Measurements from ENCODE around the gene MUC5B.
A peak's percentile ranks its signal among the peaks of the same experiment; 100 is the strongest.

The MUC5B gene

DNA sequence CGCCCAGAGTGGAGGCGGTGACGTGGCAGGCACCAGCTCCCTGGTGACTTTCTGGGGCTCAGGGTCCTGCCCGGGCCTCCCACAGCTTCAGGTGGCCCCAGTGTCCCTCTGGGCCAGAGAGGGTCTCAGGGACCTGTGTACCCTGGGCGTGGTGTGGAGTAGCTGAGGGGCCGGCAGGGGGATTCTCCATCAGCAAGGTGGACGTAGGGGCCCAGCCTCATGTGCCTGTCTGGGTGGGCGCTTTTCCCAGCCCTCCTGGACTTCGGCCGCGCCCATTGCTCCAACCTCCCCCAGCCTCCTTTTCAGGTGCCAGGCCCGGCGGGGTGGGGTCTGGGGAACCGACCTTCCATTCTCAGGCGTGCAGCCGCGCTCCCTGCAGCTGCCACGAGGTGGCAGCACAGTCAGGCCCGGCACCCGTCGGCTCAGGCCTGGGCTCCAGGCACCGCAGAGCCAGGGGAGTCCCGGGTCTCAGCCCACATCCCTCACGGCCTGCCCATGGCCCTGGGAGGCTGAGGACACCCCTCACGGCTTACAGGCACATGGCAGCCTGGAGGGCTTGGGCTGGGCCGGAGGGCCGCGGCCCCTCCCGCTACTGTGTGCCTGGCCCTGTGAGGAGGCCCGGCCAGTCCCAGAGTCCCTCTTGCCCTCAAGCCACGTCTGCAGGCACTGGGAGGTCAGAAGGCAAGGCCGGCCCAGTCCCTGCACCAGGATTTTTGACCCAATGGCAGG is 19.9 kb upstream of the MUC5B start:
- no peak overlapping the region for H3K27ac ChIP-seq
- TF ChIP-seq, protein P1, sequence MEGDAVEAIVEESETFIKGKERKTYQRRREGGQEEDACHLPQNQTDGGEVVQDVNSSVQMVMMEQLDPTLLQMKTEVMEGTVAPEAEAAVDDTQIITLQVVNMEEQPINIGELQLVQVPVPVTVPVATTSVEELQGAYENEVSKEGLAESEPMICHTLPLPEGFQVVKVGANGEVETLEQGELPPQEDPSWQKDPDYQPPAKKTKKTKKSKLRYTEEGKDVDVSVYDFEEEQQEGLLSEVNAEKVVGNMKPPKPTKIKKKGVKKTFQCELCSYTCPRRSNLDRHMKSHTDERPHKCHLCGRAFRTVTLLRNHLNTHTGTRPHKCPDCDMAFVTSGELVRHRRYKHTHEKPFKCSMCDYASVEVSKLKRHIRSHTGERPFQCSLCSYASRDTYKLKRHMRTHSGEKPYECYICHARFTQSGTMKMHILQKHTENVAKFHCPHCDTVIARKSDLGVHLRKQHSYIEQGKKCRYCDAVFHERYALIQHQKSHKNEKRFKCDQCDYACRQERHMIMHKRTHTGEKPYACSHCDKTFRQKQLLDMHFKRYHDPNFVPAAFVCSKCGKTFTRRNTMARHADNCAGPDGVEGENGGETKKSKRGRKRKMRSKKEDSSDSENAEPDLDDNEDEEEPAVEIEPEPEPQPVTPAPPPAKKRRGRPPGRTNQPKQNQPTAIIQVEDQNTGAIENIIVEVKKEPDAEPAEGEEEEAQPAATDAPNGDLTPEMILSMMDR (IDR thresholded peaks at IDR 0.05), result peak; percentile 96
- H3K4me3 ChIP-seq, result no peak overlapping the region
- peak; percentile 70 for DNase-seq (ENCODE audit: low spot score)

DNA sequence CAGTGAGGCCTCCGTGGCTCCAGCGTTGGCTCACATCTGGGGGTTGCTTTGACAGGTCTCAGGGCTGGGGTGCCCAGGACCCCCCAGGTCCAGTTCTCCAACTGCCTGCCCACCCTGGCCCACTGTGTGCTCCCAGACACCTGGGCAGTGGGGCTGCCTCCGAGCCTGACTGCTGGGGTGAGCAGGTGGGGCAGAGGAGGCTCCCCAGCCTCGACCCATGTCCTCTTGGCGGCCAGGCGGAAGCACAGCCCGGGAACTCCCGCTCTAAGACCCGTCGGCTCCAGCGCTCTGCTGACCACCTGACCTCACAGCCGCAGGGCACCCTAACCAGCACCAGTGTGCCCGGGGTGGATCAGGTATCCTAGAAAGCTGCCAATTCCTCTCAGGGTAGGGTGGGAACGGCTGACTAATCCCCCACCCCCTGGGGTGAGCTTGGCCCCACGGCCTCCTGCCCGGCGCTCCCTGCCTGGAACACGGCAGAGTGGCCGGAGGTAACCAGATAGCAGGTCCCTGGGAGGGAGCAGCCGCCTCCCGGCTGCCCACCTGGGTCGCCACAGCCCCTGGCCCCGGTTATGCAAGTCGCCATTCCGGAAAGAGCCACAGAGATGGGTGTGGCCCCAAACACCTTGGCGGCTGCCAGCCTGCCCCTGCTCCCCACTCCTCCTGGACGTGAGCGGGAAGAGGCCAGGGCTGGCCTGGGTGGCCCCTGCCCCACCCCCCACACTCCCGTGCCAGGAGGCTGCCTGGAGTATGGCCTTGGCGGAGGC is 19.2 kb upstream of the MUC5B start:
- DNase-seq (ENCODE audit: low spot score), result peak; percentile 74
- TF ChIP-seq, protein P1 (IDR thresholded peaks at IDR 0.05), result no peak
- H3K27ac ChIP-seq, result no peak overlapping the region

DNA sequence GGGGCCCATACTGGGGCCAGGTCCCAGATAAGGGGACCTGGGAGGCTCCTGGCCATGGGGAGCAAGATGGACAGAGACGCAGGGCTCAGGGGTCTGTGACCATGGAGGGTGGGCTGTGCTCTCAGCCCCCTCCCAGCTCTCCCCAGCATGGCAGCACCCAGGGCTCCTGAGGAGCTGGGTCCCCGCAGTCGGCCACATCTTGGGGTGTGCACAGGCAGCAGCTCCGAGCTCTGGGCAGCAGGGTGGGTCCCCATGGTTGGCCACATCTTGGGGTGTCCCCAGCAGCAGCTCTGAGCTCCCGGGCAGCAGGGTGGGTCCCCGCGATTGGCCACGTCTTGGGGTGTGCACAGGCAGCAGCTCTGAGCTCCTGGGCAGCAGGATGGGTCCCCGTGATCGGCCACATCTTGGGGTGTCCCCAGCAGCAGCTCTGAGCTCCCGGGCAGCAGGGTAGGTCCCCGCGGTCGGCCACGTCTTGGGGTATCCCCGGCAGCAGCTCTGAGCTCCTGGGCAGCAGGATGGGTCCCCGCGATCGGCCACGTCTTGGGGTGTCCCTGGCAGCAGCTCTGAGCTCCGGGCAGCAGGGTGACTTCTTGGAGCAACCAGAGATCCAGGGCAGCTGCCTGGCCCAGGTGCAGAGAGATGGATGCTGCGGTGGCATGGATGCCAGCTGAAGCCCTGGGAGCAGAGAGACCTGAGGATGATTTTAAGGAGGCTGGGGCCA is 18.3 kb upstream of the MUC5B start:
- TF ChIP-seq, protein P1 (IDR thresholded peaks at IDR 0.05), result no peak
- peak; percentile 58 for DNase-seq (ENCODE audit: low spot score)
- no peak overlapping the region for H3K4me3 ChIP-seq

More for the DNA sequence above, 19.2 kb upstream of the MUC5B start:
- no peak overlapping the region for H3K4me3 ChIP-seq

DNA sequence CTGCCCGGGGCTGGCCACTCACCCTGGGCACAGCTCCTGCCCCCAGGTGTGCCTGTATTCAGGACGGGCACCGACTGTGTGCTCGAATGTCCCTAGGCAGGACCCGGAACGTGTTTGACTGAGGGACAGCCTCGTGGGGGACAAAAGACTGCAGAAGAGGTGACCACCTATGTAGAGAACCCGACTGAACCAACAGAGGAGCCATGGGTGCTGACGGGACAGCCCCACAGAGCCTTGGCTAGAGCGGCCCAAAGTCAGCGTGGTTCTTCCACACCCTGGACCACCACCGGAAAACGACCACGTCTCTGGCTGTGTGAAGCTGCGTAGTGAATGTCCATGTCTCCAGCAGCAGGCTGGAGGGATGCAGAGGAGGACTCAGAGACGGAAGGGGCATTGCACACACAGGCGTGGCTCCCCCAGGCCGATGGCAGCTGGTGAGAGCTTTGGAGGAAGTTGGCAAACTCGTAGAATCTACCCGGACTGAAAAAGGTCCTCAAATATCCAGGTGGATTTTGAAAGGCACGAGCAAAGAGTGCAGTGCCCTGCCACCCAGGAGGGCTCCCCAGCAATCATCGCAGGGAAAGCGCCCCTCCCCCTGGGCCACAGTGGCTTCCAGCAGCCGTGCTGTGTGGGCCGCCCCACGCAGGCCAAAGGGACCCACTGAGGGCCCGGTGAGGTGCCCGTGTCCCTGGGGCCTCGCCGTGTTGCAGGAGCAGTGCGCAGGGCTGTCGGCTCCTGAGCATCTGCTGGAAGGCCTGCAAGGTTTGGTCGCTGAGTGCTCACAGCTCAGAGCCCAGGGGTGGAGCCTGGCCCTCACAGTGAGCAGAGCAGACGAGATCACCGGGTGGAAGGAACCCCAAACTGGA is 17.5 kb upstream of the MUC5B start:
- DNase-seq (ENCODE audit: low spot score), result no peak
- Histone ChIP-seq H3K27ac (no peak overlapping the region), H3K4me3 (no peak overlapping the region)
- TF ChIP-seq, protein P1 (IDR thresholded peaks at IDR 0.05), result no peak

More for the DNA sequence above, 18.3 kb upstream of the MUC5B start:
- H3K27ac ChIP-seq, result no peak overlapping the region

DNA sequence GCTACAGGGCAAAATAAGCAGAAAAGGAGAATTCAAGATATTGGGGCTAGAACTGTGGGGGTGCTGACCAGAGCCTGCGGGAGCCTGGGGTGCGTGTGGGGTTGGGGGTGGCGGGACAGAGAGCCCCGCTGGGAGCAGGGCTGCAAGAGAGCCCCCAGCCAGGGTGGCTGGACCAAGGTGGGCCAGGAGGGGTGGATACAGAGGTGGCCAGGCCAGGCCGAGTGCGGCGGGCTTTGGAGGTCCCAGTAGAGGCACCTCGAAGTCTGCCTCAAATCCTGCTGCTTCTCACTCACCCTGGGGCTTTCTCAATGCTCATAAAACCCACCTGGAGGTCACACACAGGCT is 16.9 kb upstream of the MUC5B start:
- TF ChIP-seq, protein P1 (IDR thresholded peaks at IDR 0.05), result no peak
- no peak overlapping the region for H3K4me3 ChIP-seq
- no peak overlapping the region for H3K27ac ChIP-seq
- no peak for DNase-seq (ENCODE audit: low spot score)

DNA sequence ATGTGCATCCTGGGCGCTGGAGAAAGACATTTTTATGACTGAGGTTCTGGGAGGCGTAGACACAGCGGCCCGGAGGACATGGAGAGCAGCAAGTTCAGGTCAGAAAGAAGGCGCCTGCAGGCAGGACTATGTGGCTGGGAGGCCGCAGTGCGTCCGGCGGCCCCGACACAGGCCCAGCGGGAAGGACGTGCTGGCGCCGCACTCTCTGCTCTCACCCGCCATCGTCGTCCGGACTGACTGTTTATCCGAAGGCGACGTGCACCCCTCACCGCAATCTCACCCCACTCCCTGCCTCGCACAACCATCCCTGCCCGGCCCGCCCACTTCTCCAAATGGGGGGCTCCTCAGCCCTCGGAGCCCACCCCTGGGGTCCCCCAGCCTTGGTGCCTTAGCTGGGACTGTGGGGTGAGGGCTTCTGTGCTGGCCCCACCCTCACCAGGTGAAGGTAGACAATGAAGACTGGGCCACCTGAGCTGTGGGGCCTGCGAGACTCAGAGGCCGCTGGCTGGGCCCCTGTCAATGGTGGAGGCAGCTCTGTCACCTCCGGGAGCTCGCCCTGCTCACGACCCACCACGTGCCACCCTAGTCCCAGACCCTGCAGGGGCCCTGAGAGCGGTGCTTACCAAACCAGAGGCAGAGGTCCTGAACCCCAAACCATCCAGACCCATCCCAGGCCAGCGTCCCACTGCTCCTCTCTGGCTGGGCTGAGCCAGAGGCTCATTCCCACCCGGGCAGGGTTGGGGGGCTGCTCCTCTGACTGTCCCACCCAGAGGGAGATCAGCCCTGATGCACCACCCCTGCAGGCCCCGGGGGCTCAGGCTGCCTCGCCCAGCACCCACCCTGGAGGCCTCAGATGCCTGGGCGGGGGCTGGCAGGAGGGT is 16.2 kb upstream of the MUC5B start:
- H3K4me3 ChIP-seq, result no peak overlapping the region
- H3K27ac ChIP-seq, result no peak overlapping the region
- TF ChIP-seq, protein P1 (IDR thresholded peaks at IDR 0.05), result no peak
- no peak for DNase-seq (ENCODE audit: low spot score)

Data from coronary artery (tissue), 2 donors.